HT1080 (cell line): ENCODE data around the gene GAB2. TPM values are rescaled to one million over a fixed set of nuclear protein-coding genes. Genes with fewer than 3 reads are reported as not detected.
A peak's percentile ranks its signal among the peaks of the same experiment; 100 is the strongest.
"Not testable (repeated sequence)": the region's sequence is repeated elsewhere in the genome, so short reads cannot be mapped to it uniquely, and the experiment has no call there.

ENCODE experiments used
- DNase-seq: peaks from one replicate; pipeline ENCODE4 v3.0.0-alpha.2; 2015; ENCODE audit warnings: low read depth
- total RNA-seq: library from RNA; depleted of rRNA; stranded (reverse); fragments of >200 nt; shearing (Covaris generic); gene quantifications from 2 replicates; pipeline ENCODE4 v1.2.3, GENCODE V29; 2014

The GAB2 gene
- total RNA-seq, 1 experiment from 2014 or later, result 1.9 TPM

- no peak for DNase-seq
Measured at GRCh38 chr11:78223320-78223954, 194.2 kb downstream of the GAB2 start.

GRCh38 chr11:78222726-78223125, 194.9 kb downstream of the GAB2 start:
- DNase-seq, result not testable (repeated sequence)

GRCh38 chr11:78221396-78222315, 196.0 kb downstream of the GAB2 start:
- no peak for DNase-seq

- DNase-seq, result no peak
Measured at GRCh38 chr11:78220218-78221157, 197.1 kb downstream of the GAB2 start.

GRCh38 chr11:78219493-78220217, 198.0 kb downstream of the GAB2 start:
- no peak for DNase-seq

GRCh38 chr11:78218707-78219492, 198.7 kb downstream of the GAB2 start:
- no peak for DNase-seq

- no peak for DNase-seq
Measured at GRCh38 chr11:78217650-78218541, 199.7 kb downstream of the GAB2 start.

GRCh38 chr11:78216571-78217287, 200.9 kb downstream of the GAB2 start:
- DNase-seq, result peak; percentile 62

GRCh38 chr11:78216021-78216420, 201.6 kb downstream of the GAB2 start:
- no peak for DNase-seq

- DNase-seq, result no peak
Measured at GRCh38 chr11:78214331-78215194, 203.1 kb downstream of the GAB2 start.

- DNase-seq, result no peak
Measured at GRCh38 chr11:78213526-78214330, 203.9 kb downstream of the GAB2 start.

- DNase-seq, result no peak
Measured at GRCh38 chr11:78212586-78213371, 204.8 kb downstream of the GAB2 start.

GRCh38 chr11:78211565-78211964, 206.1 kb downstream of the GAB2 start:
- no peak for DNase-seq

- no peak for DNase-seq
Measured at GRCh38 chr11:78210000-78210608, 207.5 kb downstream of the GAB2 start.

- no peak for DNase-seq
Measured at GRCh38 chr11:78209478-78209877, 208.1 kb downstream of the GAB2 start.
